GM12874 (cell line): ENCODE results near the gene SLC39A11.

Source experiments
- CTCF ChIP-seq: IDR thresholded peaks from 2 replicates; pipeline ENCODE4 v1.5.1; 2011; ENCODE audit warnings: low read depth, mild to moderate bottlenecking, control low read depth, low read length, moderate library complexity; ENCODE audit not compliant: insufficient read depth

Gene SLC39A11

GRCh38 chr17:73060721-73061120, 31.8 kb downstream of the SLC39A11 start:
- TF ChIP-seq CTCF, result no peak

GRCh38 chr17:73058022-73058421, 34.5 kb downstream of the SLC39A11 start:
- TF ChIP-seq CTCF, result no peak

GRCh38 chr17:73057196-73057595, 35.3 kb downstream of the SLC39A11 start:
- TF ChIP-seq CTCF, result no peak

- no peak for TF ChIP-seq CTCF
These were observed 39.6 kb downstream of the SLC39A11 start for GRCh38 chr17:73052923-73053322.

- TF ChIP-seq CTCF, result no peak
These were observed 41.7 kb downstream of the SLC39A11 start for GRCh38 chr17:73050797-73051196.

- TF ChIP-seq CTCF, result no peak
These were observed 44.3 kb downstream of the SLC39A11 start for GRCh38 chr17:73048170-73048569.

GRCh38 chr17:73045724-73046123, 46.8 kb downstream of the SLC39A11 start:
- TF ChIP-seq CTCF, result no peak
